DND-41 (cell line): ENCODE results near the gene HHIP.

Experiments used
- EZH2 ChIP-seq: IDR thresholded peaks from 3 replicates; pipeline ENCODE4 v1.6.1; 2012; ENCODE audit warnings: borderline replicate concordance, low read depth, mild to moderate bottlenecking, moderate library complexity, low read length, inconsistent platforms; ENCODE audit not compliant: severe bottlenecking
- TF ChIP-seq, protein P1 (sequence below): IDR thresholded peaks from 2 replicates; pipeline ENCODE4 v1.5.1; 2012; ENCODE audit warnings: borderline replicate concordance, low read length, moderate library complexity, mild to moderate bottlenecking; ENCODE audit not compliant: poor library complexity, severe bottlenecking; ENCODE audit errors: extremely low read depth

DNA sequence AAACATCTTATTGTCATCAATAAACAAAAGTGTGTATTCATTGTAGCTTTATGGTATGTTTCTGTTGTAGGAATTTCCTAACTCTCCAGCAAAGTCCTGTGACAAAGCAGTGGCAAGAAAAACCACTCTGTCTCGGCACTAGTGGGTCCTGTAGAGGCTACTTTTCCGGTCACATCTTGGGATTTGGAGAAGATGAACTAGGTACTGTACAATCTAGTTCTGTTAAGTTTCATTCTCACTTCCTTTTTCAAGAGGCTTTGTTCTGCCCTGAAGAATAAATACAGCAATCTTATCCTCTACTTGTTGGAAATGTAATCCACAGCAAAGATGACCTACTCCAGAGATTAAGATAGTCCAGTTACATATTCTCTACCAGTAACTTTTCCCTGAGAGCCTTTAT, 69.3 kb downstream of the HHIP start:
- TF ChIP-seq, protein P1, sequence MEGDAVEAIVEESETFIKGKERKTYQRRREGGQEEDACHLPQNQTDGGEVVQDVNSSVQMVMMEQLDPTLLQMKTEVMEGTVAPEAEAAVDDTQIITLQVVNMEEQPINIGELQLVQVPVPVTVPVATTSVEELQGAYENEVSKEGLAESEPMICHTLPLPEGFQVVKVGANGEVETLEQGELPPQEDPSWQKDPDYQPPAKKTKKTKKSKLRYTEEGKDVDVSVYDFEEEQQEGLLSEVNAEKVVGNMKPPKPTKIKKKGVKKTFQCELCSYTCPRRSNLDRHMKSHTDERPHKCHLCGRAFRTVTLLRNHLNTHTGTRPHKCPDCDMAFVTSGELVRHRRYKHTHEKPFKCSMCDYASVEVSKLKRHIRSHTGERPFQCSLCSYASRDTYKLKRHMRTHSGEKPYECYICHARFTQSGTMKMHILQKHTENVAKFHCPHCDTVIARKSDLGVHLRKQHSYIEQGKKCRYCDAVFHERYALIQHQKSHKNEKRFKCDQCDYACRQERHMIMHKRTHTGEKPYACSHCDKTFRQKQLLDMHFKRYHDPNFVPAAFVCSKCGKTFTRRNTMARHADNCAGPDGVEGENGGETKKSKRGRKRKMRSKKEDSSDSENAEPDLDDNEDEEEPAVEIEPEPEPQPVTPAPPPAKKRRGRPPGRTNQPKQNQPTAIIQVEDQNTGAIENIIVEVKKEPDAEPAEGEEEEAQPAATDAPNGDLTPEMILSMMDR: no peak
- TF ChIP-seq EZH2: no peak
